OCI-LY7 (cell line): Measurements from ENCODE around the gene DPPA2. TPM values are rescaled to one million over a fixed set of nuclear protein-coding genes. Genes with fewer than 3 reads are reported as not detected.

Source experiments
- BruUV-seq: library from RNA; stranded (reverse); fragments of 400-500 nt; replicated peaks from 2 replicates; lab custom pipeline; 2021; lab: Mats Ljungman, UMichigan
- CTCF ChIA-PET: fragments of 300-600 bp; sonication (Branson Sonifier 250); formaldehyde crosslinking; loops from one replicate; lab custom pipeline; 2022; ENCODE audit warnings: antibody characterized with exemption; ENCODE audit not compliant: unreplicated experiment; lab: Charles Lee
- POLR2A ChIA-PET: fragments of 300-600 bp; sonication (Branson Sonifier 250); formaldehyde crosslinking; loops from one replicate; lab custom pipeline; 2022; ENCODE audit warnings: antibody characterized with exemption; lab: Charles Lee
- DNase-seq: peaks from one replicate; pipeline ENCODE4 v3.0.0-alpha.2; 2015; ENCODE audit warnings: low spot score
- H2AFZ ChIP-seq: fragments of 200-600 bp; sonication (generic), shearing (Covaris generic); 2 replicates; pipeline ENCODE4 v1.6.1; 2014; ENCODE audit warnings: mild to moderate bottlenecking, antibody characterized with exemption, low read length, moderate library complexity
- H3K27ac ChIP-seq: fragments of 200-600 bp; sonication (generic); 2 replicates; pipeline ENCODE4 v1.5.1; 2014; ENCODE audit warnings: mixed run types, low read depth, mild to moderate bottlenecking, moderate library complexity, low read length, inconsistent platforms; ENCODE audit not compliant: poor library complexity, severe bottlenecking
- H3K36me3 ChIP-seq: fragments of 200-600 bp; sonication (generic); 2 replicates; pipeline ENCODE4 v1.6.1; 2014; ENCODE audit warnings: mild to moderate bottlenecking, antibody characterized with exemption, low read length, moderate library complexity, mixed read lengths; ENCODE audit not compliant: insufficient read depth
- H3K4me1 ChIP-seq: fragments of 200-600 bp; sonication (generic); 2 replicates; pipeline ENCODE4 v1.5.1; 2014; ENCODE audit warnings: mild to moderate bottlenecking, low read length; ENCODE audit not compliant: insufficient read depth, poor library complexity, severe bottlenecking
- H3K4me2 ChIP-seq: fragments of 200-600 bp; sonication (generic); 2 replicates; pipeline ENCODE4 v1.6.1; 2014; ENCODE audit warnings: mild to moderate bottlenecking, low read length
- H3K4me3 ChIP-seq: fragments of 200-600 bp; sonication (generic); 2 replicates; pipeline ENCODE4 v1.5.1; 2014; ENCODE audit warnings: mild to moderate bottlenecking, low read depth, low read length; ENCODE audit not compliant: poor library complexity, severe bottlenecking
- H3K79me2 ChIP-seq: fragments of 200-600 bp; sonication (generic); 2 replicates; pipeline ENCODE4 v1.6.1; 2016; ENCODE audit warnings: low read depth, mild to moderate bottlenecking, low read length, moderate library complexity, mixed read lengths; ENCODE audit not compliant: insufficient read depth
- H3K9me2 ChIP-seq: fragments of 200-600 bp; sonication (generic); 2 replicates; pipeline ENCODE4 v1.6.1; 2016; ENCODE audit warnings: mild to moderate bottlenecking, low read length, mixed read lengths; ENCODE audit not compliant: insufficient read depth
- H3K9me3 ChIP-seq: fragments of 200-600 bp; sonication (generic); 2 replicates; pipeline ENCODE4 v1.6.1; 2014; ENCODE audit warnings: mild to moderate bottlenecking, mixed run types, low read length, mixed read lengths
- H4K20me1 ChIP-seq: fragments of 200-600 bp; sonication (generic); 2 replicates; pipeline ENCODE4 v1.6.1; 2014; ENCODE audit warnings: mild to moderate bottlenecking, antibody characterized with exemption, low read length, moderate library complexity, mixed read lengths; ENCODE audit not compliant: insufficient read depth
- CTCF ChIP-seq: fragments of 200-600 bp; sonication (generic); conservative IDR thresholded peaks from 2 replicates; pipeline ENCODE4 v1.5.1; 2014; ENCODE audit warnings: mild to moderate bottlenecking, antibody characterized with exemption, low read length, moderate library complexity, mixed read lengths
- EZH2phosphoT487 ChIP-seq: fragments of 200-600 bp; sonication (generic); IDR thresholded peaks from 2 replicates; pipeline ENCODE4 v1.6.1; 2018; ENCODE audit warnings: low read depth, borderline replicate concordance, mild to moderate bottlenecking, mixed run types, antibody characterized with exemption, low read length, moderate library complexity, mixed read lengths
- intact Hi-C: fragments of 100-400 bp; cut with micrococcal nuclease; formaldehyde crosslinking; loops from one replicate; pipeline ENCODE4 v1.10.0; 2022; ENCODE audit not compliant: unreplicated experiment
- total RNA-seq, 2 experiments: library from RNA; depleted of rRNA in 1 of 2; stranded (reverse); fragments of >200 nt in 1 of 2; shearing (Covaris generic) in 1 of 2; gene quantifications; 2 replicates each; pipeline ENCODE4 v1.2.3, GENCODE V29; 2014 to 2022

Gene DPPA2
- total RNA-seq, 2 experiments from 2014 or later: not detected

DNA sequence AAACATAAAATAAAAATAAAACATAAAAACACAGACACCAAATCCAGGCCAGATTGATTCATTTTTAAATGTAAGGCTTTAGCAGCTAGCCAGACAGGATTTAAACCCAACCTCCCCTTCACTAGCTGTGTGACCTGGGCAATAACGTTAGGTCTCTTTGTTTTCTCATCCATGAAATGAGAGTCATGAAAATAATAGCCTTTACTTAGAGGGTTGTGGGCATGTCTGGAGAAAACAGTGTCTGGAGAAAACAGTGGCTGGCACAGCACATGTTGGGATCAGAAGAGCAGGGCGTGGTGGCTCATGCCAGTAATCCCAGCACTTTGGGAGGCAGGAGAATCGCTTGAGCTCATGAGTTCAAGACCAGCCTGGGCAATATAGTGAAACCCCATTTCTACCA, 22.9 kb upstream of the DPPA2 start:
- Histone ChIP-seq H3K27ac (no peak overlapping the region), H3K4me1 (no peaks in the 10 kb centered on the region), H3K9me2 (no peaks in the 10 kb centered on the region), H4K20me1 (no peaks in the 10 kb centered on the region), H3K4me2 (no peak overlapping the region), H3K9me3 (no peaks in the 10 kb centered on the region), H2AFZ (no peak overlapping the region), H3K4me3 (no peak overlapping the region), H3K36me3 (no peaks in the 10 kb centered on the region), H3K79me2 (no peaks in the 10 kb centered on the region)
- CTCF ChIA-PET: no interaction called here
- BruUV-seq: no TSS peak
- POLR2A ChIA-PET: no interaction called here
- intact Hi-C loops: no loop called here
- no peak for DNase-seq
- no peak for TF ChIP-seq CTCF
- no peak for TF ChIP-seq EZH2phosphoT487

DNA sequence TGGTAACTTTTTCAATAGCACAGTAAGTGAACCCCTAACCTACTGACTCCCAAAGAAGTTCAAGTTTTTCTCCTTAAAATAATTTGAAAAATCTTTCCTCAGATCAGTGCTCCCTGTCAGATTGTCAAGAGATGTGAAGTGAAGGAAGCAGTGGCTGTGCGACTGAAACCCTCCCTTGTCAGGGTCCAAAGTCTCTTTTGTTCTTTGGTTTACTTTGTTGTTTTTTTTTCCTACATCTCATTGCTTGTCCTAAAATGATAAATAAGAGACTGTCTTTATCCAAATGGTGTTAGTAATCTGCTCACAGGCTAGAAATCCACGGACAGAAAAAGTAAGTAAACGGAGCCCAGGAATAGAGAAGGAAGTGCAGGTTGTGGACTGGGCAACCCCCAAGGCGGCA, 22.0 kb upstream of the DPPA2 start:
- DNase-seq: no peak
- no peaks in the 10 kb centered on the region for H3K36me3 ChIP-seq
- H3K4me2 ChIP-seq: no peak overlapping the region
- H3K4me3 ChIP-seq: no peak overlapping the region
- BruUV-seq: no TSS peak
- H2AFZ ChIP-seq: no peak overlapping the region
- no peaks in the 10 kb centered on the region for H3K79me2 ChIP-seq
- intact Hi-C loops: no loop called here
- H3K9me2 ChIP-seq: no peaks in the 10 kb centered on the region
- POLR2A ChIA-PET: no interaction called here
- no peaks in the 10 kb centered on the region for H3K9me3 ChIP-seq
- no peak for TF ChIP-seq CTCF
- TF ChIP-seq EZH2phosphoT487: no peak
- no peaks in the 10 kb centered on the region for H4K20me1 ChIP-seq
- H3K4me1 ChIP-seq: no peaks in the 10 kb centered on the region
- CTCF ChIA-PET: no interaction called here
- H3K27ac ChIP-seq: no peak overlapping the region

GRCh38 chr3:109337393-109337792, 21.1 kb upstream of the DPPA2 start, which contains the start of gene DPPA4:
DPPA4 (minus strand) TSS chr3:109337546; CDS start chr3:109337517, 29 bp downstream.
- Histone ChIP-seq H3K4me1 (no peaks in the 10 kb centered on the region), H4K20me1 (no peaks in the 10 kb centered on the region), H3K9me2 (no peaks in the 10 kb centered on the region), H2AFZ (no peak within 1 kb of the TSS), H3K36me3 (no peaks in the 10 kb centered on the region), H3K4me2 (no peak within 1 kb of the TSS), H3K79me2 (no peaks in the 10 kb centered on the region), H3K9me3 (no peaks in the 10 kb centered on the region), H3K27ac (no peak within 1 kb of the TSS), H3K4me3 (no peak within 1 kb of the TSS)
- no peak for TF ChIP-seq CTCF
- TF ChIP-seq EZH2phosphoT487: no peak
- no peak for DNase-seq
- no TSS peak for BruUV-seq
- intact Hi-C loops: no loop called here
- ChIA-PET CTCF (no interaction called here), POLR2A (no interaction called here)
